NCI-H1694 (cell line): ENCODE measurements around the gene NKAPL.

Experiments
- DNase-seq: peaks from one replicate; lab custom pipeline; 2025; lab: John Stamatoyannopoulos, UW

Gene NKAPL

GRCh38 chr6:28245206-28245941 lies 13.7 kb upstream of the NKAPL start:
- DNase-seq = no peak

- no peak for DNase-seq
Observed at GRCh38 chr6:28248916-28249315, 10.2 kb upstream of the NKAPL start.

- no peak for DNase-seq
Observed at GRCh38 chr6:28250747-28251146, 8.3 kb upstream of the NKAPL start.

- no peak for DNase-seq
Observed at GRCh38 chr6:28251661-28252008, 7.5 kb upstream of the NKAPL start.

- DNase-seq = peak; percentile 92
Observed at GRCh38 chr6:28252009-28252975, 6.8 kb upstream of the NKAPL start, which contains the start of gene ZKSCAN4. Gene ZKSCAN4, minus strand, starts transcription at chr6:28252269. Its CDS starts 289 bp downstream, at chr6:28251980.

GRCh38 chr6:28254121-28254519 lies 5.0 kb upstream of the NKAPL start:
- no peak for DNase-seq

- DNase-seq = no peak
Observed at GRCh38 chr6:28257042-28257441, 2.1 kb upstream of the NKAPL start.

GRCh38 chr6:28263922-28264321 lies 4.8 kb downstream of the NKAPL start:
- DNase-seq = no peak

- no peak for DNase-seq
Observed at GRCh38 chr6:28264834-28265401, 5.8 kb downstream of the NKAPL start.

GRCh38 chr6:28266563-28266961 lies 7.5 kb downstream of the NKAPL start:
- DNase-seq = no peak

- DNase-seq = peak; percentile 80
Observed at GRCh38 chr6:28266962-28267694, 8.0 kb downstream of the NKAPL start, which contains the start of gene ZSCAN26. Gene ZSCAN26, plus strand, starts transcription at chr6:28267143. Its CDS starts 4,777 bp downstream, at chr6:28271920.

- no peak for DNase-seq
Observed at GRCh38 chr6:28267695-28268059, 8.6 kb downstream of the NKAPL start.

GRCh38 chr6:28269492-28269891 lies 10.4 kb downstream of the NKAPL start:
- DNase-seq = no peak

- DNase-seq = no peak
Observed at GRCh38 chr6:28274888-28275287, 15.8 kb downstream of the NKAPL start.

- no peak for DNase-seq
Observed at GRCh38 chr6:28277746-28278145, 18.6 kb downstream of the NKAPL start.

- DNase-seq = no peak
Observed at GRCh38 chr6:28280595-28281287, 21.6 kb downstream of the NKAPL start.

- DNase-seq = peak; percentile 15
Observed at GRCh38 chr6:28281288-28282064, 22.4 kb downstream of the NKAPL start, which contains the start of gene PGBD1. Gene PGBD1, plus strand, starts transcription at chr6:28281572. Its CDS starts 2,242 bp downstream, at chr6:28283814.

GRCh38 chr6:28282926-28283325 lies 23.8 kb downstream of the NKAPL start:
- no peak for DNase-seq

GRCh38 chr6:28291573-28291972 lies 32.5 kb downstream of the NKAPL start:
- DNase-seq = no peak

GRCh38 chr6:28295326-28295725 lies 36.2 kb downstream of the NKAPL start:
- no peak for DNase-seq
